Measurements from ENCODE around the gene SNAI1. TPM values are rescaled to one million over a fixed set of nuclear protein-coding genes. Genes with fewer than 3 reads are reported as not detected.

The SNAI1 gene
- total RNA-seq, 2 experiments from 2014 or later = 0.40 to 0.75 TPM

DNA sequence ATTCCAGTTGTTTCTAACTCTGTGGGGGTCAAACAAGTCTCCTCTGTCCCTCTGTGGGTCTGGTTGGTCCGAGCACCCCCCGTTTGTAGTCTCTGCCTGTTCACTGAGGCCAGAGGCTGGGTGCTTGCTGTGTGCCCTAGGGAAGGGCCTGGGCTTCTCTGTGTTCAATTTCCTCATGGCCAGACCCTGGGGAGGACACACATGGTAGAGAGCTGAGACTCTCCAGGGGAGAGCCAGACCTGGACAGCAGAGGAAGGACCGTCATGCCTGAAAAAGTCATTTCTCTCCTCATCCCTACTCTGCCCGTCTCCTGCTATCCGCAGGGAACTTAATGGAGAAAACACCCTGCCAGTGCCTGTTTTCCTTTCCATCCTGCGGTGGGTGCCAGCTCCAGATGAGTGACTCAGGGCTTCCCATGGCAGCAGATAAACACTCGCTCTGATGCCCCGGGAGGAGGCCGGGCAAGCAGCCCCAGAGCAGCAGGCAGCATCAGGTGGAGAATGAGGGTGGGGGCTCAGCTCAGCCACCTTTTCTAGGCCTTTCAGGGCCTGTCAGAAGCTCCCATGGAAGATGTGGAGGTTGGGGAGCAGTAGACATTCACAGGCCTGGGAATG is 51.9 kb downstream of the SNAI1 start:
- peaks cover 9% of the 10 kb centered on the region for H3K27me3 Mint-ChIP-seq
- H3K4me3 Mint-ChIP-seq = no peak overlapping the region
- DNase-seq (no peak), ATAC-seq (ENCODE audit: low read depth) (no peak)
- POLR2A ChIA-PET = no interaction called here
- no peak overlapping the region for H3K27ac Mint-ChIP-seq
- no peaks in the 10 kb centered on the region for H3K36me3 Mint-ChIP-seq
- H3K9me3 Mint-ChIP-seq = no peaks in the 10 kb centered on the region
- no peaks in the 10 kb centered on the region for H3K4me1 Mint-ChIP-seq

DNA sequence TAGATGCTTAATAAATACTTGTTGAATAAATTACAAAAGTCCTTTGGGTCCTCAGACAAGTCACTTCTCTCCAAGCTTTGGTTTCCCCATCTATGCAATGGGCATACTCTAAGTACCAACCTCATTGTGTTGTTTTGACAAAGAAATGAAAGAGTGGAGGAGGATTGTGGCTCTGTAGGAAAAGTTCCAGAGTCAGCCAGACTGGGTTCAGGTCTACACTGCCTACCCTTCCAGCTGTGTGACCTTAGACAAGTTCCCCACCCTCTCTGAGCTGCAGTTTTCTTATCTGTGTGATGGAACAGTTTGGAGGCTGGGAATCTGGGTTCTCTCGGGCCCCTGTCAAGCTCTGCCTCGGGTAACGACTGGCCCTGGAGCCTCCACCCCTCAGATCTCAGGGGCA is 53.9 kb downstream of the SNAI1 start:
- no peaks in the 10 kb centered on the region for H3K36me3 Mint-ChIP-seq
- ATAC-seq (ENCODE audit: low read depth) (no peak), DNase-seq (no peak)
- H3K27ac Mint-ChIP-seq = no peak overlapping the region
- POLR2A ChIA-PET = interaction anchor here (0.5 kb wide), 1 partner anchor 348 kb away, joined by 4 read pairs; no protein-coding TSS in a partner anchor
- peaks cover 5% of the 10 kb centered on the region for H3K27me3 Mint-ChIP-seq
- H3K9me3 Mint-ChIP-seq = no peaks in the 10 kb centered on the region
- H3K4me1 Mint-ChIP-seq = peaks cover 3% of the 10 kb centered on the region
- no peak overlapping the region for H3K4me3 Mint-ChIP-seq

DNA sequence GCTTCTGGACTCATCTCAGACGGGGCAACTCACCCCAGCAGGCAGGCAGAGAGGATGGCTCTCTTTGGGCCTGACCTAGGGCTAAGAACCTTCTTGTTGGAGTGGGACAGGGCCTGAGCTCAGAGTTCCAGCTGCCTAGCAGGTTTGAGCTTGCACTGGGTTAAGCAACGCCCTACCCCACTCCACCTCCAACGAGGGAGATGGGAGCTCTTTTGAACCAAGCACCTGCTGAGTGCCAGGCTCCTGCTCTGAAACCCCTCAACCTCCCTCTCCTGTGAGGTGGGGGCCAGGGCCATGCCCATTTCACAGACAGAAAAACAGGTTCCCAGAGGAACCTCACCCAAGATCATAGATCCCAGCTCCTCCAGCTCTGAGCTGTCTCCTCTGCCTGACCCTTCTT is 54.3 kb downstream of the SNAI1 start:
- Mint-ChIP-seq H3K36me3 (no peaks in the 10 kb centered on the region), H3K4me3 (no peak overlapping the region), H3K4me1 (peaks cover 3% of the 10 kb centered on the region), H3K27me3 (peaks cover 2% of the 10 kb centered on the region), H3K9me3 (no peaks in the 10 kb centered on the region), H3K27ac (no peak overlapping the region)
- no peak for ATAC-seq (ENCODE audit: low read depth)
- DNase-seq = no peak
- POLR2A ChIA-PET = interaction anchor here (0.5 kb wide), 1 partner anchor 348 kb away, joined by 4 read pairs; no protein-coding TSS in a partner anchor

DNA sequence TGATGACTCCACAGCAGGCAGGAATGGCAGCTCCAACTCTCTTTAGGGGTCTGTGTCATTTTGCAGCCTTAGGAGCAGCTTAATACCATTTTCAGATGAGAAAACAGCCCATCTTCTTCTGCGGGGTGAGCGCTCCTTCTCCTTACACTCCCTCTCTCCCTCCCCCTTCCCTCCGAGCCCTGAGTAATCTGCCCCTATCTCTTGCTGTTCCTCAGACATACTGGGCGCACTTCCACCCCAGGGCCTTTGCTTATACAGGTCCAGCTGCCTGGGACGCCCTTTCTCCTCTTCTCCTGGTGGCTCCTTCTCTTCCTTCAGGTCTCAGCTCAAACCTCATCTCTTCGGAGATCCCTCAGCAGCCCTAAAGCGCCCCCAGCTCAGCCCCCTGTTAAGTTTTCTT is 54.8 kb downstream of the SNAI1 start:
- Mint-ChIP-seq H3K27ac (no peak overlapping the region), H3K4me3 (no peak overlapping the region), H3K9me3 (no peaks in the 10 kb centered on the region), H3K36me3 (no peaks in the 10 kb centered on the region), H3K4me1 (peaks cover 3% of the 10 kb centered on the region), H3K27me3 (peaks cover 2% of the 10 kb centered on the region)
- POLR2A ChIA-PET = no interaction called here
- no peak for ATAC-seq (ENCODE audit: low read depth)
- no peak for DNase-seq

DNA sequence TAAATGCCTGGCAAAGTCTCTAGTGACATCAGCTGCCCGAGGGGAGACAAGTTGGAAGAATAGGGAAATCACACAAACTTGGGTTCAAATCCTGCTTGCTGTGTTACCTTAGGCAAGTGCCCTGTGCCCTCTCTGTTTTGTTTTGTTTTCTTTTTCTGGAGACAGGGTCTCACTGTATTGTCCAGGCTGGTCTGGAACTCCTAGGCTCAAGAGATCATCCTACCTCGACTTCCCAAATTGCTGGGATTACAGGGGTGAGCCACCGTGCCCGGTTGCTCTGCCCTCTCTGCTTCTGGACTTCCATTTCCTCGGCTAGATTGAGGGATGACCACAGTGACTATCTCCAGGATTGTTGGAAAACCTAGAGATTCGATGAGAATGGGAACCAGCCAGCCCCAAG is 55.4 kb downstream of the SNAI1 start:
- peaks cover 2% of the 10 kb centered on the region for H3K27me3 Mint-ChIP-seq
- H3K27ac Mint-ChIP-seq = no peak overlapping the region
- no peaks in the 10 kb centered on the region for H3K9me3 Mint-ChIP-seq
- no peak overlapping the region for H3K4me3 Mint-ChIP-seq
- DNase-seq (no peak), ATAC-seq (ENCODE audit: low read depth) (no peak)
- peaks cover 3% of the 10 kb centered on the region for H3K4me1 Mint-ChIP-seq
- POLR2A ChIA-PET = no interaction called here
- H3K36me3 Mint-ChIP-seq = no peaks in the 10 kb centered on the region

Other genes starting within 250 kb of the SNAI1 start
- 10 to 100 TPM; 18.8 to 22.3 TPM for gene SLC9A8, start 170.2 kb upstream of the SNAI1 start, total RNA-seq
- gene SPATA2, start 67.5 kb upstream of the SNAI1 start, total RNA-seq = 1 to 10 TPM; 8.9 to 9.1 TPM
- 10 to 100 TPM; 75.8 TPM for gene RNF114, start 46.6 kb upstream of the SNAI1 start, total RNA-seq
- 100 to 1,000 TPM; 124 to 140 TPM for gene UBE2V1, start 130.2 kb downstream of the SNAI1 start, total RNA-seq
- 10 to 100 TPM; 22.1 to 24.5 TPM for gene PEDS1, start 170.7 kb downstream of the SNAI1 start, total RNA-seq
- gene CEBPB, start 207.8 kb downstream of the SNAI1 start, total RNA-seq = 10 to 100 TPM; 38.3 to 38.7 TPM

Data from activated naive CD8-positive, alpha-beta T cell treated with anti-CD3 and anti-CD28 coated beads, Interleukin-2, amount 10 ng/mL, durations not matched to agents 7 days and 5 days (primary cell).